Activated T-helper 17 cell treated with anti-CD3 and anti-CD28 coated beads, Interleukin-2, amount 50 U/mL, for 72 hours (primary cell): ENCODE data around the gene TCHHL1. TPM values are rescaled to one million over a fixed set of nuclear protein-coding genes. Genes with fewer than 3 reads are reported as not detected.
A peak's percentile ranks its signal among the peaks of the same experiment; 100 is the strongest.

Experiments used
- ATAC-seq: fragments of 150-1000 bp; cut with Tn5 transposase; replicated peaks from 2 replicates; pipeline ENCODE4 v1.10.0; 2021; ENCODE audit warnings: mild to moderate bottlenecking, moderate library complexity
- H3K27ac Mint-ChIP-seq: one replicate; pipeline ENCODE4 v1.8.0; 2022; ENCODE audit warnings: mixed read lengths
- H3K27me3 Mint-ChIP-seq: one replicate; pipeline ENCODE4 v1.8.0; 2022; ENCODE audit warnings: mixed read lengths
- H3K36me3 Mint-ChIP-seq: one replicate; pipeline ENCODE4 v1.8.0; 2022; ENCODE audit warnings: low read depth, mild to moderate bottlenecking, mixed read lengths
- H3K4me1 Mint-ChIP-seq: one replicate; pipeline ENCODE4 v1.8.0; 2022; ENCODE audit warnings: mixed read lengths
- H3K4me3 Mint-ChIP-seq: one replicate; pipeline ENCODE4 v1.8.0; 2022; ENCODE audit warnings: mild to moderate bottlenecking, mixed read lengths
- H3K9me3 Mint-ChIP-seq: one replicate; pipeline ENCODE4 v1.8.0; 2022; ENCODE audit warnings: mixed read lengths
- total RNA-seq, 2 donors: library from RNA; stranded (reverse); gene quantifications; one replicate each; pipeline ENCODE4 v1.2.3, GENCODE V29; 2022

TCHHL1 gene
- total RNA-seq, 2 donors from 2014 or later: not detected

DNA sequence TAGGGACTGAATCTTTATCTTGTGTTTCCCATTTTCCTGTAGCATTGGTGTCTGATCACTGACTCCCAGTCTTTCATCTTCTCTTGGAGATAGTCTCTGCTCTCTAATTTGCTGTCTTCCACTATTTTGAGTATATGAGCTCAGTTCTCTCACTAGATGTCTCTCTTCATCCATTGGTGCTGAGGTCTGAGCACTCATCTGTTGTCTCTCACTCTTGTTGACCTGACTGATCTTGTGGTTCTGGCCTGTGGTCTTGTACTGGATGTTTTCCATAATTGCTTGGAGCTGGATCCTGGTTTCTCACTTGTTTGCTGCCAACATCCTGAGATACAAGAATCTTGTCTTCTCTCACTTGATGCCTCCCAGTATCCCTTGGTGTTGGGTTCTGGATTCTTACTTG lies 26.9 kb downstream of the TCHHL1 start:
- ATAC-seq: no peak
- Mint-ChIP-seq H3K36me3 (no peaks in the 10 kb centered on the region), H3K27me3 (peaks cover 19% of the 10 kb centered on the region), H3K4me3 (no peak overlapping the region), H3K9me3 (no peaks in the 10 kb centered on the region), H3K27ac (no peak overlapping the region), H3K4me1 (no peaks in the 10 kb centered on the region)

- H3K27ac Mint-ChIP-seq: no peak overlapping the region
- ATAC-seq: no peak
- H3K9me3 Mint-ChIP-seq: no peaks in the 10 kb centered on the region
- no peak overlapping the region for H3K4me3 Mint-ChIP-seq
- H3K36me3 Mint-ChIP-seq: no peaks in the 10 kb centered on the region
- peaks cover under 1% of the 10 kb centered on the region for H3K4me1 Mint-ChIP-seq
- H3K27me3 Mint-ChIP-seq: peaks cover 12% of the 10 kb centered on the region
These were observed 35.5 kb downstream of the TCHHL1 start for GRCh38 chr1:152053375-152053774.

DNA sequence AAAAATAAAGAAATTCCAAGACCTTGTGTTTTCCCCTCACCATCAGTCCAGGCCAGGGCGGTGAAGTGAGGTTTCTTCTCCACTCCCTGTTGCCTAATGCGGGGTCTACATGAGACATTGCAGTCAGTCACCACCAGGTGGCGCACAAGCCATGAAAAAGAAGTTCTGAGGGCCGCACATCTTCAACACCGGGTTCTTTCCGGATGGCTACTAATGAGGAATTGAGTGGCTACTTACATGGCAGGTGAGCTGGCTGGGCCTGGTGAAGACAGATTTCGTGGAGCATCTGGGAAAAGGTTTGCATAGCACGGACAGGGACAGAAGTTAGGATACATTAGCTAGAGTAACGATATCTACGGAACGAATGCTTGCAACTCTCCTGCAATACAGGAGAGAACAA lies 36.3 kb downstream of the TCHHL1 start:
- Mint-ChIP-seq H3K4me3 (no peak overlapping the region), H3K27ac (no peak overlapping the region), H3K27me3 (peaks cover 7% of the 10 kb centered on the region), H3K36me3 (no peaks in the 10 kb centered on the region), H3K4me1 (peaks cover 4% of the 10 kb centered on the region), H3K9me3 (no peaks in the 10 kb centered on the region)
- no peak for ATAC-seq

DNA sequence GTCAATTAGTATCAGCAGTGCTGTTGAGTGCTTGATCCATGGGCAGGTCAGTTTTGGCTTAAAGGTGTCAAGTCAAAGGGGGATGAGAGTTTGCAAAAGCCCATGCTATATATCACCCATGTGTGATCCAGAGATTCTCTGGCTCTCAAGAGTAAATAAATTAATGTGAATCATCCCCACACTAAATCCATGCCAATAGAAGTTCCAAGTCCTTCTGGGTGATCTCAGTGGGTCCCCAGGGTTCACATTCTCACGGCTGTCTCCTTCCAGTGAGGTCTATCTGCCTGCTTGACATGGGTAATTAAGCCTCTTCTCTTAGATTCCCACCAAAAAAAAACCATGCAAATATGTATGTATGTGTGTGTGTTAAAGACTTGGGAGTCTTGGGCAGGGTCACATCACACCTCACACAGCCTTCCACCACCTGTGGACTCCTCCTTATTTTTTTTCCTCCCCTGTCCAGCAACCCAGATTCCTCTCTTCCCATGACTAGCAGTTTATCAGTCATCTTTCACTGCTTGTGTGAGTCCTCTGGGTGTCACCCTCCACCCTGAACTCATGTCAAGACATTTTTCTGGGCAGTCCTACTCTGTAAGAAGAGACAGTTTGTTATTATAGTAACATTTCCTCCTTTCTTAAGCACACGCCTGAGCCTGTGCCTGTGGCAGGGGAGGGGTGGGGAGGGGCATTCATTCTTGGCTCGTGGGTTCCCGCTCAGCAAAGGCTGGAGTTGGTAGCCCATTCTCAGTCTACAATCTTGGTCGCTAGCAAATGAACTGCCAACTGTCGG lies 37.8 kb downstream of the TCHHL1 start:
- ATAC-seq: no peak
- Mint-ChIP-seq H3K4me3 (no peak overlapping the region), H3K27ac (peak overlapping the region; percentile 39), H3K27me3 (peaks cover 7% of the 10 kb centered on the region), H3K9me3 (no peaks in the 10 kb centered on the region), H3K4me1 (peaks cover 4% of the 10 kb centered on the region), H3K36me3 (no peaks in the 10 kb centered on the region)

DNA sequence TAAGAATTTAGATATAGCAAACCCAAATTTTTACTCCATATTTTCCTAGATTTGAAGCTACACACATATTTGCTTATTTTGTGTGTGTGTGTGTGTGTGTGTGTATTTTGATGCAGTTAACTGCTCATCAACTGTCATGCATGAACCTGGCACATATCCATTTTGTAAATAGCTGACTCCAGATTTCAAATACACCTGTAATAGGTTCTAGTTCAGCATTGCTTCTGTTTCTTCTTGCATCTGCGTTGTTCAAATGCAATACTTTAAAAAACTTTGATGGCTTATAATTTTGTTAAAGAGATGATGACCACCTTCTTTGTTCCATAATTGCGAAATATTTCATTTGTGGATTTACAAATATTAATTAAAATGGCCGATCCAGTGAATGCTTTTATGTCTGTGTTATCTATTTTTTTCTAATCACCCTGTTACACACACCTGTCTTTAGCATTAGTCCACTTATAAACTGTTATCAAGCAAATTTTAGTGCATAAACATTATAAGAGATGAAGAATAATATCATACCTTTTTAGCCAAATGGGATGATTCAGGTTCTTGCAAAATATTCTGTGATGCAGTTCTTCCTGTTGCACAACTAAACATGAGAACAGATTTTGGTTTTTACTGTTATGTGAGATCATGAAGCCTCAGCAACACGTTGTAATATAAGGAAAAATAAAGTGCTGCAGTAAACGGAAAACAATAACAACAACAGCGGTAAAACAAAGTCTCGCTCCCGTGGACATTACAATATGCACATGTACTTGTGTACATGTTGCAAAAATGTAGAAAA lies 39.4 kb downstream of the TCHHL1 start:
- H3K36me3 Mint-ChIP-seq: no peaks in the 10 kb centered on the region
- H3K4me3 Mint-ChIP-seq: no peak overlapping the region
- no peak for ATAC-seq
- no peak overlapping the region for H3K27ac Mint-ChIP-seq
- peaks cover 9% of the 10 kb centered on the region for H3K4me1 Mint-ChIP-seq
- H3K9me3 Mint-ChIP-seq: no peaks in the 10 kb centered on the region
- H3K27me3 Mint-ChIP-seq: peaks cover 7% of the 10 kb centered on the region

DNA sequence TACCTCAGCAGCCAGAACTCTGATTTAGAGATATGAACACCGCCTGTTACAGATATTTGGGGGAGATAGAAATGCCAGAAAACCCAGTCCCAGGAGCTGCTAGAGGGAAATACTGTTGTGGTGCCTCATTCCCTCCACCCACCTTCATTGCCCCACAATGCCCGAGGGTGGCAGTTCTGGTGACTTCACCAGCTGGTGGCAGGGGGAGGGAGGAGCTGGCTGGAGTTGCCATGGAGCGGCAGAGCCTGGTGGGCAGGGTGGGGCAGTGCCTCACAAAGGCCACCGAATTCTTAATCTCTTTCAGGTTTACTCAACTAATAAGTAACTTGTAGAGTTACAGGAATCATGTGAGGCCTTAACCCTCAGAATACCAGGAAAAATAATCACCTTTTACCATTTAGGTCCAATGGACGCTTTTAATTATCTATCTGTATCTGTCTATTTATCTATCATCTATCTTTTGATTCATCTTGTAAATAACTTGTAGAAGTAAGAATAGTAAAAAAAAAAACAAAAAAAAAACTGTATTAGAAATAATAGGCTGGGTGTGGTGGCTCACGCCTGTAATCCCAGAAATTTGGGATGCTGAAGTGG lies 40.4 kb downstream of the TCHHL1 start:
- H3K27ac Mint-ChIP-seq: peak overlapping the region; percentile 89
- H3K36me3 Mint-ChIP-seq: no peaks in the 10 kb centered on the region
- H3K4me3 Mint-ChIP-seq: peak overlapping the region; percentile 74
- peak; percentile 57 for ATAC-seq
- H3K4me1 Mint-ChIP-seq: peaks cover 9% of the 10 kb centered on the region
- H3K9me3 Mint-ChIP-seq: no peaks in the 10 kb centered on the region
- peaks cover 2% of the 10 kb centered on the region for H3K27me3 Mint-ChIP-seq

GRCh38 chr1:152047730-152048415 lies 41.0 kb downstream of the TCHHL1 start:
- Mint-ChIP-seq H3K27ac (peak overlapping the region; percentile 89), H3K4me3 (peak overlapping the region; percentile 74), H3K27me3 (no peaks in the 10 kb centered on the region), H3K36me3 (no peaks in the 10 kb centered on the region), H3K9me3 (no peaks in the 10 kb centered on the region), H3K4me1 (peaks cover 9% of the 10 kb centered on the region)
- ATAC-seq: peak; percentile 92

- peak overlapping the region; percentile 89 for H3K27ac Mint-ChIP-seq
- no peak for ATAC-seq
- H3K27me3 Mint-ChIP-seq: no peaks in the 10 kb centered on the region
- H3K4me1 Mint-ChIP-seq: peaks cover 9% of the 10 kb centered on the region
- H3K4me3 Mint-ChIP-seq: peak overlapping the region; percentile 74
- H3K9me3 Mint-ChIP-seq: no peaks in the 10 kb centered on the region
- no peaks in the 10 kb centered on the region for H3K36me3 Mint-ChIP-seq
These were observed 41.5 kb downstream of the TCHHL1 start for GRCh38 chr1:152047413-152047729.

GRCh38 chr1:152044386-152044785 lies 44.5 kb downstream of the TCHHL1 start:
- Mint-ChIP-seq H3K27ac (no peak overlapping the region), H3K27me3 (no peaks in the 10 kb centered on the region), H3K36me3 (no peaks in the 10 kb centered on the region), H3K9me3 (no peaks in the 10 kb centered on the region), H3K4me1 (peaks cover 9% of the 10 kb centered on the region), H3K4me3 (no peak overlapping the region)
- ATAC-seq: no peak

DNA sequence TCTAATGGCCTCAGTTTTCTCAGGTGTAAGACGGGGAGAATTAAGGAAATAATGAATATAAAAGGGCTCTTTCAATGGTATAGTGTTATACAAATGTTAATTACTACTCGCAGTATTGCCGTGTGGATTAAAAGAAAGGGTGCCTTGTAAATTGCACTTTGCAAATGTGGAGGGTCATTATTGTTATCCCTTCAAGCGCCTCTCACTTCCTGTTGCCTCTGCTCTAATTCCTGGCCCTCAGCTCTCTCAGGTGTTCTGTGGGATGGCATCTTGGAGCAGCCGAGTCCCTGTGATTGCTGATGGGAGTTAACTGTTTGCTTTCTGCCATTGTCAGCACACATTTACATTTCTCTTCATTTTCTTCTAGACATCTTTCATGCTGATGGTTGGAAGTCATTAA lies 45.0 kb downstream of the TCHHL1 start:
- Mint-ChIP-seq H3K27ac (no peak overlapping the region), H3K27me3 (no peaks in the 10 kb centered on the region), H3K36me3 (no peaks in the 10 kb centered on the region), H3K9me3 (no peaks in the 10 kb centered on the region), H3K4me1 (peaks cover 9% of the 10 kb centered on the region), H3K4me3 (no peak overlapping the region)
- ATAC-seq: no peak

DNA sequence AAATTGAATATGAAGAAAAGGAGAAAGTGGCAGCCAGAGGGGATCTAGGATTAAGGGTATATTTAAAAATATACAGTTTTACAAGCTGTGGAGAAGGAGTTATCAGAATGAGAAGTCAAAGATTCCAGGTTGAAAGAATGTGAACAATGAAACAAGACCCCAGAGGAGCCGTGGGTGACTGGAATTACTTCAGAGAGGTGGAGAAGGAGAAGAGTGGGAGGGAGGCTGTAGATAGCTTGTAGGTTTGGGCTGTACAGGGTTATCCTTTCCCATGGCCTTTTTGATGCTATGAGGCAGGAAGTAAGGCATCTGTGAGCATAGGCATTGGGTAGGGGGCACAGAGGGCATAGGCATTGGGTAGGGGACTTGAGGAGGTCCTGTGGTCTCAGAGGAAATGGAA lies 46.8 kb downstream of the TCHHL1 start:
- H3K27me3 Mint-ChIP-seq: no peaks in the 10 kb centered on the region
- H3K36me3 Mint-ChIP-seq: no peaks in the 10 kb centered on the region
- H3K4me3 Mint-ChIP-seq: no peak overlapping the region
- no peaks in the 10 kb centered on the region for H3K9me3 Mint-ChIP-seq
- no peak for ATAC-seq
- peaks cover 5% of the 10 kb centered on the region for H3K4me1 Mint-ChIP-seq
- no peak overlapping the region for H3K27ac Mint-ChIP-seq

DNA sequence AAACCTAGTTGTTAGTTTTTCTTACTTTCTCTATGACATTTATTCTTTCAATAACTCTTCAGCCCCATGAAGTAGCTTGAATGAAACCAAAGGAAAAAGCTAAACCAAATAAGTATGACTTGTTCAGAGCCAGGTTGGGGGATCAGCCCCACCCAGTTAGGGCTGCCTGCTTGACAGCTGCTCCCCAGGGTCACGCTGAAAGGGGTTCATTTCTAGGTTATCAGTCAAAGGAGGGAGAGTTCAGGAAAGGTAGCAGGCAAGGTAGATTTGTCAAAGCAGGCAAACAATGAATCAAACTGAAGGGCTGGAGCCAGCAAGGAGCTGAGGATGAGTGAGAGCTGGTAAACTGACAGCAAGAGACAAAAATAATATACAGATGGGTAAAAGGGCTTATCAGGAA lies 49.0 kb downstream of the TCHHL1 start:
- ATAC-seq: no peak
- H3K4me1 Mint-ChIP-seq: peaks cover 3% of the 10 kb centered on the region
- no peaks in the 10 kb centered on the region for H3K9me3 Mint-ChIP-seq
- peaks cover 21% of the 10 kb centered on the region for H3K36me3 Mint-ChIP-seq
- no peak overlapping the region for H3K4me3 Mint-ChIP-seq
- no peak overlapping the region for H3K27ac Mint-ChIP-seq
- H3K27me3 Mint-ChIP-seq: no peaks in the 10 kb centered on the region

- no peak overlapping the region for H3K27ac Mint-ChIP-seq
- no peak overlapping the region for H3K4me3 Mint-ChIP-seq
- H3K27me3 Mint-ChIP-seq: no peaks in the 10 kb centered on the region
- H3K36me3 Mint-ChIP-seq: peaks cover 25% of the 10 kb centered on the region
- no peaks in the 10 kb centered on the region for H3K9me3 Mint-ChIP-seq
- no peaks in the 10 kb centered on the region for H3K4me1 Mint-ChIP-seq
- ATAC-seq: no peak
These were observed 49.4 kb downstream of the TCHHL1 start for GRCh38 chr1:152039461-152039860.

DNA sequence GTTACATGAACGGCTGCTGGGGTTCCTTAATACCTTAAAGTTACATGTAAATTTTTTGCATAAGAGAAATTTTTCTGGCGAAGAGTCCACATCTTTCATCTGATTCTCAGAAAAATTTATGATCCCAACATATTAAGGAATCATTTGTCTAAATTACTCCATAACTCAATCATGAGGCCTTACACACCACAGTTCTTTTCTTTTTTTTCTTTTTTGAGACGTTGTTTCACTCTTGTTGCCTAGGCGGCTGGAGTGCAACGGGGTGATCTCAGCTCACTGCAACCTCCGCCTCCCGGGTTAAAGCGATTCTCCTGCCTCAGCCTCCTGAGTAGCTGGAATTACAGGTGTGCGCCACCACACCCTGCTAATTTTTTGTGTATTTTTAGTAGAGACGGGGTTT lies 50.0 kb downstream of the TCHHL1 start:
- Mint-ChIP-seq H3K4me1 (no peaks in the 10 kb centered on the region), H3K9me3 (no peaks in the 10 kb centered on the region), H3K4me3 (no peak overlapping the region), H3K27ac (no peak overlapping the region), H3K27me3 (no peaks in the 10 kb centered on the region), H3K36me3 (peaks cover 31% of the 10 kb centered on the region)
- no peak for ATAC-seq
